Measurements from ENCODE around the gene SLIT3. TPM values are rescaled to one million over a fixed set of nuclear protein-coding genes. Genes with fewer than 3 reads are reported as not detected.

SLIT3 gene
- total and polyA plus RNA-seq, 10 of the 15 experiments (the other 5 are each of a cell fraction or from before 2014, with no cell fraction given) = 0.05 TPM; not detected in 9

- Histone ChIP-seq H3K36me3 (ENCODE audit: control insufficient read depth in 2 of 2, insufficient read depth in 2 of 2, low read length in 1 of 2) (no peaks in the 10 kb centered on the region), H3K4me3 (no peak overlapping the region), H2AFZ (ENCODE audit: control insufficient read depth, low read depth, low read length) (no peak overlapping the region), H3K4me2 (ENCODE audit: control insufficient read depth, insufficient read depth) (no peak overlapping the region), H3K9me3 (replicated peaks; ENCODE audit: control insufficient read depth, insufficient read depth, low read length) (no peaks in the 10 kb centered on the region), H3K79me2 (ENCODE audit: control insufficient read depth, insufficient read depth, low read length) (no peaks in the 10 kb centered on the region), H3K9ac (ENCODE audit: control insufficient read depth, insufficient read depth, low read length) (no peak overlapping the region), H3K27me3 (replicated peaks in 1 of 2; ENCODE audit: control insufficient read depth in 2 of 2, insufficient read depth in 2 of 2, low read length in 1 of 2) (no peaks in the 10 kb centered on the region), H3K27ac (ENCODE audit: control insufficient read depth, insufficient read depth) (no peak overlapping the region), H4K20me1 (ENCODE audit: control insufficient read depth, insufficient read depth) (no peaks in the 10 kb centered on the region), H3K4me1 (ENCODE audit: control insufficient read depth, insufficient read depth, low read length) (no peaks in the 10 kb centered on the region)
- intact Hi-C loops (cut with micrococcal nuclease; ENCODE audit: unreplicated experiment) (no loop called here), in situ Hi-C loops (cut with MboI) (no loop called here)
- DNase-seq (ENCODE audit: low read depth, low spot score) (no peak), FAIRE-seq (no peak), ATAC-seq (no peak)
- RAD21 ChIA-PET (ENCODE audit: unreplicated experiment) = no interaction called here
- CTCF ChIA-PET = no interaction called here
- BruUV-seq (replicated peaks) = no TSS peak
- SMC1A ChIA-PET (ENCODE audit: uncharacterized antibody, unreplicated experiment) = no interaction called here
- WGBS (ENCODE audit: insufficient coverage, insufficient replicate concordance, low lambda C conversion rate, missing lambda C conversion rate) = 20% methylated on average over 2 of the region's 2 CpGs
- TF ChIP-seq ELK1 (IDR thresholded peaks at IDR 0.05; ENCODE audit: low read depth, low read length) = no peak
- TF ChIP-seq IKZF2 (IDR thresholded peaks at IDR 0.05) = no peak
- POLR2A ChIA-PET = no interaction called here
These were observed 82.8 kb downstream of the SLIT3 start for GRCh38 chr5:169218176-169218575.

GRCh38 chr5:169216866-169217265 is 84.1 kb downstream of the SLIT3 start:
- DNase-seq (ENCODE audit: low read depth, low spot score) (no peak), ATAC-seq (no peak), FAIRE-seq (no peak)
- Histone ChIP-seq H4K20me1 (ENCODE audit: control insufficient read depth, insufficient read depth) (no peaks in the 10 kb centered on the region), H3K4me1 (ENCODE audit: control insufficient read depth, insufficient read depth, low read length) (no peaks in the 10 kb centered on the region), H3K27me3 (replicated peaks in 1 of 2; ENCODE audit: control insufficient read depth in 2 of 2, insufficient read depth in 2 of 2, low read length in 1 of 2) (no peaks in the 10 kb centered on the region), H3K36me3 (ENCODE audit: control insufficient read depth in 2 of 2, insufficient read depth in 2 of 2, low read length in 1 of 2) (no peaks in the 10 kb centered on the region), H3K4me3 (no peak overlapping the region), H3K79me2 (ENCODE audit: control insufficient read depth, insufficient read depth, low read length) (no peaks in the 10 kb centered on the region), H3K27ac (ENCODE audit: control insufficient read depth, insufficient read depth) (no peak overlapping the region), H3K9ac (ENCODE audit: control insufficient read depth, insufficient read depth, low read length) (no peak overlapping the region), H3K4me2 (ENCODE audit: control insufficient read depth, insufficient read depth) (no peak overlapping the region), H2AFZ (ENCODE audit: control insufficient read depth, low read depth, low read length) (no peak overlapping the region), H3K9me3 (replicated peaks; ENCODE audit: control insufficient read depth, insufficient read depth, low read length) (no peaks in the 10 kb centered on the region)
- POLR2A ChIA-PET = no interaction called here
- intact Hi-C loops (cut with micrococcal nuclease; ENCODE audit: unreplicated experiment) = no loop called here
- RAD21 ChIA-PET (ENCODE audit: unreplicated experiment) = interaction anchor here (0.7 kb wide), 1 partner anchor 366 kb away, joined by 3 read pairs; no protein-coding TSS in a partner anchor
- WGBS (ENCODE audit: insufficient coverage, insufficient replicate concordance, low lambda C conversion rate, missing lambda C conversion rate) = 43% methylated on average over 8 of the region's 8 CpGs
- TF ChIP-seq CEBPB (IDR thresholded peaks at IDR 0.05; ENCODE audit: borderline replicate concordance in 1 of 2, low read depth in 2 of 2, low read length in 2 of 2) (no peak), PRDM15 (CRISPR knock-in tag; IDR thresholded peaks at IDR 0.05) (no peak)
- in situ Hi-C loops (cut with MboI) = no loop called here
- BruUV-seq (replicated peaks) = no TSS peak
- CTCF ChIA-PET = no interaction called here
- SMC1A ChIA-PET (ENCODE audit: uncharacterized antibody, unreplicated experiment) = no interaction called here
